GM12865 (cell line): ENCODE data around the gene CSK.

ENCODE experiments used
- DNase-seq: peaks from one replicate; pipeline ENCODE4 v3.0.0; 2010; ENCODE audit warnings: low read depth
- H3K4me3 ChIP-seq: 2 replicates; pipeline ENCODE4 v1.5.1; 2011; ENCODE audit warnings: mild to moderate bottlenecking, low read depth, low read length, control low read depth
- TF ChIP-seq, protein P1 (sequence below): IDR thresholded peaks from 2 replicates; pipeline ENCODE4 v1.5.1; 2011; ENCODE audit warnings: low read length, control low read depth, low read depth, inconsistent platforms; ENCODE audit not compliant: insufficient read depth; ENCODE audit errors: missing control alignments

The CSK gene

DNA sequence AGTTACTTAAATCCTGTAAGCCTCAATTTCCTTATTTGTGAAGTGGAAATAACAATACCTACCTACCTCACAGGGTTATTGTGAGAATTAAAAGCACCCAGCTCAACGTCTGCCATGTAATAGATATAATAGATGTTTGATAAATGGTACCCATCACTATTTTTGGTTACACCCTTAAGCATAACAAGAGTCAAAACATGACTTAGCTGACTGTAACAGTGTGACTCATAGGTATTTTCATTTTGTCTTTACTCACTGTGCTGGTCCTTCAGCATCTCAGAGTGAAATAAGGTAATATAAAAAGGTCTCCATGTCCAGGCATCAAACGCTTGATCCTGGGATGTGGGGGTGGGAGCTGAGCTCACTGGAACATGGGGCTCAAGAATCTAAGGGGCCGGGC is 47.6 kb downstream of the CSK start:
- DNase-seq = no peak
- TF ChIP-seq, protein P1, sequence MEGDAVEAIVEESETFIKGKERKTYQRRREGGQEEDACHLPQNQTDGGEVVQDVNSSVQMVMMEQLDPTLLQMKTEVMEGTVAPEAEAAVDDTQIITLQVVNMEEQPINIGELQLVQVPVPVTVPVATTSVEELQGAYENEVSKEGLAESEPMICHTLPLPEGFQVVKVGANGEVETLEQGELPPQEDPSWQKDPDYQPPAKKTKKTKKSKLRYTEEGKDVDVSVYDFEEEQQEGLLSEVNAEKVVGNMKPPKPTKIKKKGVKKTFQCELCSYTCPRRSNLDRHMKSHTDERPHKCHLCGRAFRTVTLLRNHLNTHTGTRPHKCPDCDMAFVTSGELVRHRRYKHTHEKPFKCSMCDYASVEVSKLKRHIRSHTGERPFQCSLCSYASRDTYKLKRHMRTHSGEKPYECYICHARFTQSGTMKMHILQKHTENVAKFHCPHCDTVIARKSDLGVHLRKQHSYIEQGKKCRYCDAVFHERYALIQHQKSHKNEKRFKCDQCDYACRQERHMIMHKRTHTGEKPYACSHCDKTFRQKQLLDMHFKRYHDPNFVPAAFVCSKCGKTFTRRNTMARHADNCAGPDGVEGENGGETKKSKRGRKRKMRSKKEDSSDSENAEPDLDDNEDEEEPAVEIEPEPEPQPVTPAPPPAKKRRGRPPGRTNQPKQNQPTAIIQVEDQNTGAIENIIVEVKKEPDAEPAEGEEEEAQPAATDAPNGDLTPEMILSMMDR = no peak
- H3K4me3 ChIP-seq = no peak overlapping the region

DNA sequence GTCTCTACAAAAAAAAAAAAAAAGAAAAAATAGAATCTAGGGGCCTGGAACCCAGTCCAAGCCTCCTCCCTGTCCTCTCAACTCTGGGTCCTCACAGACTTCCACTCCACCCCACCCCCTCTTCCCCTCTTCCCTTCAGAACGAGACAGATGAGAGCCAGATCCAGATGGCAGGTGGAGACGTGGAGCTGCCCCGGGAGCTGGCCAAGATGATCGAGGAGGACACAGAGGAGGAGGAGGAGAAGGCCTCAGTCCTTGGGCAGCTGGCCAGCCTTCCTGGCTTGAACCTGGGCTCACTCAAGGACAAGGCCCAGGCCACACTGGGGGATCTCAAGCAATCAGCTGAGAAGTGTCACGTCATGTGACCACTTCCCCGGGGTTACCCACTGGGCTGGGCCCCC is 48.1 kb downstream of the CSK start:
- TF ChIP-seq, protein P1 = no peak
- no peak for DNase-seq
- H3K4me3 ChIP-seq = no peak overlapping the region

- TF ChIP-seq, protein P1 = no peak
- H3K4me3 ChIP-seq = no peak overlapping the region
- no peak for DNase-seq
Measured at GRCh38 chr15:74830868-74831267, 49.0 kb downstream of the CSK start.

- DNase-seq = no peak
- H3K4me3 ChIP-seq = no peak overlapping the region
Measured at GRCh38 chr15:74831813-74832495, 50.1 kb downstream of the CSK start.

DNA sequence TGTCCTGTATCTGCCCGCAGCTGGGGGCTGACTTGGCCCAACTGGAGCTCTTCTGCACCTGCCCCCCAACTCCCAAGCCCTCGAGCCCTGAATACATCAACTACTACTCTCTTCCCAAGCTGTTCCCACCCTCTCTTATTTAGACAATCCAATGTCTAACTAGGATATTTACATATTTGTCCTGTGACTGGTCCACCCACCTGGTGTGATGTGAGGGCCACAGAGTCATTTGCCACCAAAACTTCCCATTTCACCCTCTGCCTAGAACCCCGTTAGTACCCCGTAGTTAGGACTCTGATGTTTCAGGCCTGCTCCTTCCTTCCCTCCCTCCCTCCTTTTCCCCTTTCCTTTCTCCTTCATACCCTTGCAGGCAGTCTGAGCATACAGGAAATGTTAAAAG is 50.9 kb downstream of the CSK start:
- DNase-seq = no peak
- TF ChIP-seq, protein P1 = no peak
- H3K4me3 ChIP-seq = no peak overlapping the region

More at GRCh38 chr15:74831813-74832495, 50.1 kb downstream of the CSK start:
- TF ChIP-seq, protein P1 = no peak

DNA sequence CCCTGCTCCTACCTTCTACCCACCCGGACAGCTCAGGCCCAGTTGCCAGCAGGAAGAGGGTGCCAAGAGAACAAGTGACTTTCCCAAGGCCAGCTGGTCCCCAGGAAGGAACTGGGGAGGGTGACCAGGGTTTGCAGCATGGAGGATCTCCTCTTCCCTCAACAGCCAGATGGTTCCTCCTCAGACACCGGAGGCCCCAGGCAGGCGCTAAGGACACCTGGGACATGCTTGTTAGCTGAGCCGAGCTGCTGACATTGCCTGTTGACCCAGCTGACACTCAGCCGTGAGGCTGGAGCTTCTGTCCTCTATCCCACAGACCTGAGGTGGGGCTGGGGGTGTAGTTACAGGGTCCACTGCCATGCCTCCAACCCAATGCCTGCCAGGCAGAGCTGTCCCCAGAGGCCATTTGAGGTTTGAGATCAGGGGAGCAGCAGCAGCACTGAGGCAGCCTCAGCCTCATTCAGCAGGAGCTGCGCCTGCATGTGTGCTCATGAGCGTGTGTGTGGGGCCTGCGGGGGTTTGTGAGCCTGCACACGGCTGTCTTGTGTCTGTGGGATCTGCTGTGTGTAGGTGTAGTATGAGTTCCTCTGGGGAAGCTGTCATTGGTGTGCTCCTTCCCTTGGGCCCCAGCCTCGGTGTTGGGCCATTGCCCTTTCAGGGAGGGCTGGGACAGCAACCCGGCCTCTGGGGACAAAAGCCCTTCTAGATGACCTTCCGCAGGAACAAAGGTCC is 51.7 kb downstream of the CSK start:
- TF ChIP-seq, protein P1 = no peak
- H3K4me3 ChIP-seq = no peak overlapping the region
- no peak for DNase-seq
